Osteocyte (in vitro differentiated cells): ENCODE results near the gene RNF217. TPM values are rescaled to one million over a fixed set of nuclear protein-coding genes. Genes with fewer than 3 reads are reported as not detected.

Source experiments
- DNase-seq: peaks from one replicate; pipeline ENCODE4 v3.0.0; 2021; ENCODE audit warnings: mixed read lengths; ENCODE audit not compliant: unreplicated experiment; ENCODE audit errors: extremely low spot score
- H3K27ac Mint-ChIP-seq: one replicate; pipeline ENCODE4 v1.8.0; 2021; ENCODE audit warnings: mild to moderate bottlenecking, mixed read lengths; ENCODE audit not compliant: unreplicated experiment
- H3K27me3 Mint-ChIP-seq: one replicate; pipeline ENCODE4 v1.8.0; 2021; ENCODE audit warnings: mixed read lengths; ENCODE audit not compliant: unreplicated experiment
- H3K36me3 Mint-ChIP-seq: one replicate; pipeline ENCODE4 v1.8.0; 2021; ENCODE audit warnings: mixed read lengths; ENCODE audit not compliant: unreplicated experiment
- H3K4me1 Mint-ChIP-seq: one replicate; pipeline ENCODE4 v1.8.0; 2021; ENCODE audit warnings: mixed read lengths; ENCODE audit not compliant: unreplicated experiment
- H3K4me3 Mint-ChIP-seq: one replicate; pipeline ENCODE4 v1.8.0; 2021; ENCODE audit warnings: mild to moderate bottlenecking, moderate library complexity, mixed read lengths; ENCODE audit not compliant: unreplicated experiment
- H3K9me3 Mint-ChIP-seq: one replicate; pipeline ENCODE4 v1.8.0; 2021; ENCODE audit warnings: mixed read lengths; ENCODE audit not compliant: unreplicated experiment
- CTCF ChIP-seq: fragments of 200-600 bp; sonication (generic); IDR thresholded peaks from 2 replicates; pipeline ENCODE4 v1.5.0; 2021; ENCODE audit warnings: antibody characterized with exemption, mild to moderate bottlenecking, moderate library complexity
- total RNA-seq: library from RNA; stranded (reverse); gene quantifications from 2 replicates; pipeline ENCODE4 v1.2.1, GENCODE V29; 2021

Gene RNF217
- total RNA-seq, 1 donor from 2014 or later = 75.7 TPM

- no peak overlapping the region for H3K27ac Mint-ChIP-seq
- no peaks in the 10 kb centered on the region for H3K9me3 Mint-ChIP-seq
- no peaks in the 10 kb centered on the region for H3K27me3 Mint-ChIP-seq
- DNase-seq = no peak
- no peak overlapping the region for H3K4me3 Mint-ChIP-seq
- peaks cover 47% of the 10 kb centered on the region for H3K4me1 Mint-ChIP-seq
- no peak for TF ChIP-seq CTCF
- peaks cover 14% of the 10 kb centered on the region for H3K36me3 Mint-ChIP-seq
These were observed 42.8 kb downstream of the RNF217 start for GRCh38 chr6:125004797-125005595.

GRCh38 chr6:125008261-125008703 is 46.0 kb downstream of the RNF217 start:
- DNase-seq = no peak
- peak overlapping the region; percentile 38 for H3K27ac Mint-ChIP-seq
- no peaks in the 10 kb centered on the region for H3K27me3 Mint-ChIP-seq
- peaks cover 19% of the 10 kb centered on the region for H3K36me3 Mint-ChIP-seq
- no peak overlapping the region for H3K4me3 Mint-ChIP-seq
- H3K4me1 Mint-ChIP-seq = peaks cover 36% of the 10 kb centered on the region
- TF ChIP-seq CTCF = no peak
- H3K9me3 Mint-ChIP-seq = no peaks in the 10 kb centered on the region

DNA sequence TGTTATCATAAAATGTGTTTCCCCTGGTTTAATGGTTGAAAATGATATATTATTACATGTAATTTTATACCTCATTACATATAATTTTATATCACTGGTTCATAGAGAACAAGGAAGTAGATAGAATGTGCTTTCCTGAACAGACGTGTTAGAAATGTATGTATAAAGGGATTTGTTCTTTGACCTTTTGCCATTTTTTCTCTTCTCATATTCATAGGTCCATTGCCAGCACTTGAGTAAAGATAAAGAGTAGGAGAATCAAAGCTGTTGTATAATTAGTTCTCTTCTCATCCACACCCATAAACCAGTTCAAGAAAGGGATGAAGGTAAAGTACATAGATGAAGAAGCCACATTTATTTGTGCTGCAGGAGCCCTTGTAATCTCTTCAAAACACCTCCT is 46.7 kb downstream of the RNF217 start:
- Mint-ChIP-seq H3K36me3 (peaks cover 19% of the 10 kb centered on the region), H3K4me1 (peaks cover 42% of the 10 kb centered on the region), H3K4me3 (no peak overlapping the region), H3K27me3 (no peaks in the 10 kb centered on the region), H3K9me3 (no peaks in the 10 kb centered on the region), H3K27ac (peak overlapping the region; percentile 75)
- no peak for DNase-seq
- TF ChIP-seq CTCF = no peak

DNA sequence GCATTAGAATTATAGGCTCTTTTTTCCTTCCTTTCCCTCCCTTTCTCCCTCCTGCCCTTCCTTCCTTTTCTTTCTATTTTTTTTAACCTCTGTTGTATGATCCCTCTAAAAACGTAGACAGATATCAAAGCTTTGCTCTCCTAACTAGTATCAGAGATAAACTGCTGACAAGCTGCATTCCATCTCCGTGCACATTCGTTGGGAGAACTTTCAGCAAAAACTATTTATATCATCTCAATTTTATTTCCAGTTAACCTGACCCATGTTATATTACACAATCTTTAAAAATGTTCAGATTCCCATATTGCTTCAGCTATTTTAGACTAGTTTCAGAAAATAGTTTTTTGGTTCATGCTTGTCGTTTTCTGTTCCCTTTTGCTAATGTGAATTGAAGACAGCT is 47.3 kb downstream of the RNF217 start:
- Mint-ChIP-seq H3K4me3 (no peak overlapping the region), H3K27me3 (no peaks in the 10 kb centered on the region), H3K27ac (peak overlapping the region; percentile 75), H3K9me3 (no peaks in the 10 kb centered on the region), H3K4me1 (peaks cover 47% of the 10 kb centered on the region), H3K36me3 (peaks cover 14% of the 10 kb centered on the region)
- TF ChIP-seq CTCF = no peak
- no peak for DNase-seq

GRCh38 chr6:125013938-125014660 is 51.9 kb downstream of the RNF217 start:
- H3K27ac Mint-ChIP-seq = peak overlapping the region; percentile 77
- peaks cover 54% of the 10 kb centered on the region for H3K4me1 Mint-ChIP-seq
- peaks cover 19% of the 10 kb centered on the region for H3K36me3 Mint-ChIP-seq
- no peak overlapping the region for H3K4me3 Mint-ChIP-seq
- no peaks in the 10 kb centered on the region for H3K9me3 Mint-ChIP-seq
- no peak for TF ChIP-seq CTCF
- no peaks in the 10 kb centered on the region for H3K27me3 Mint-ChIP-seq
- DNase-seq = no peak
